Measurements from ENCODE around the gene ZNF609.

GRCh38 chr15:64621056-64621455, 160.7 kb downstream of the ZNF609 start:
- TF ChIP-seq CTCF (IDR thresholded peaks at IDR 0.05; ENCODE audit: poor library complexity), result no peak
- TF ChIP-seq EZH2 (IDR thresholded peaks at IDR 0.05; ENCODE audit: borderline replicate concordance), result no peak
- TF ChIP-seq EZH2phosphoT487 (IDR thresholded peaks at IDR 0.05; ENCODE audit: low read depth, severe bottlenecking, unreplicated experiment), result no peak
